ENCODE measurements around the gene COMMD2.
A peak's percentile ranks its signal among the peaks of the same experiment; 100 is the strongest.

DNA sequence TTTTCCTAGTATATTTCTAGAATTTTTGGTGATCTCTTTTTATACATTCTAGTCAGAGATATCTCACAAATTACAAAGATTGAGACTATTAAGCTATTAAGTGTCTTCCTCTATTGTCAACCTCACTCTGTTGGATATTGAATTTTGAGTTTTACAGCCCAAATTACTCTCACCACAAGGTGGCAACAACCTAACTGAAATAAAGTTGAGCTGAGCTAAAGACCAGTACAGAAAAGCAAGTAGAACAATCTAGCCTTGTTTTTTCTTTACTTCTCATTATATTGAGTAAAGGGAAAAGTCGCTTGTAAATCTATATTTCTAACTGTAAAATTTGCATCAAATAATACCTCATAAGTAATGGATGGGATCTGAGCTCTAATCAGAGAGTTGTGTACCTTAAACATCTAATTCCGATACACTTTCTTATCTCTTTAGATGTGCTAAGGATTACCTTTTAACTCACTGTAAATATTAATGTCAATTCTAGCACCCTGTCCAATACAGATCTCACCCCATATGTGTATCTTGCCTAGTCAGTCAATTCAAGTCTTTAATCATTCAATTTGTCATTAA is 13.6 kb upstream of the COMMD2 start:
- TF ChIP-seq POLR2A (IDR thresholded peaks at IDR 0.05): no peak
- TF ChIP-seq, protein P1, sequence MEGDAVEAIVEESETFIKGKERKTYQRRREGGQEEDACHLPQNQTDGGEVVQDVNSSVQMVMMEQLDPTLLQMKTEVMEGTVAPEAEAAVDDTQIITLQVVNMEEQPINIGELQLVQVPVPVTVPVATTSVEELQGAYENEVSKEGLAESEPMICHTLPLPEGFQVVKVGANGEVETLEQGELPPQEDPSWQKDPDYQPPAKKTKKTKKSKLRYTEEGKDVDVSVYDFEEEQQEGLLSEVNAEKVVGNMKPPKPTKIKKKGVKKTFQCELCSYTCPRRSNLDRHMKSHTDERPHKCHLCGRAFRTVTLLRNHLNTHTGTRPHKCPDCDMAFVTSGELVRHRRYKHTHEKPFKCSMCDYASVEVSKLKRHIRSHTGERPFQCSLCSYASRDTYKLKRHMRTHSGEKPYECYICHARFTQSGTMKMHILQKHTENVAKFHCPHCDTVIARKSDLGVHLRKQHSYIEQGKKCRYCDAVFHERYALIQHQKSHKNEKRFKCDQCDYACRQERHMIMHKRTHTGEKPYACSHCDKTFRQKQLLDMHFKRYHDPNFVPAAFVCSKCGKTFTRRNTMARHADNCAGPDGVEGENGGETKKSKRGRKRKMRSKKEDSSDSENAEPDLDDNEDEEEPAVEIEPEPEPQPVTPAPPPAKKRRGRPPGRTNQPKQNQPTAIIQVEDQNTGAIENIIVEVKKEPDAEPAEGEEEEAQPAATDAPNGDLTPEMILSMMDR (IDR thresholded peaks at IDR 0.05): peak in 2 of 4 experiments; percentile 15 to 36
- no peak for TF ChIP-seq POLR2AphosphoS5 (IDR thresholded peaks at IDR 0.05)
- no peak for TF ChIP-seq EP300 (IDR thresholded peaks at IDR 0.05)
